ENCODE results near the gene ZSCAN4. TPM values are rescaled to one million over a fixed set of nuclear protein-coding genes. Genes with fewer than 3 reads are reported as not detected.

The ZSCAN4 gene
- total RNA-seq, 6 donors from 2014 or later: 0.17 to 0.49 TPM; not detected in 4

DNA sequence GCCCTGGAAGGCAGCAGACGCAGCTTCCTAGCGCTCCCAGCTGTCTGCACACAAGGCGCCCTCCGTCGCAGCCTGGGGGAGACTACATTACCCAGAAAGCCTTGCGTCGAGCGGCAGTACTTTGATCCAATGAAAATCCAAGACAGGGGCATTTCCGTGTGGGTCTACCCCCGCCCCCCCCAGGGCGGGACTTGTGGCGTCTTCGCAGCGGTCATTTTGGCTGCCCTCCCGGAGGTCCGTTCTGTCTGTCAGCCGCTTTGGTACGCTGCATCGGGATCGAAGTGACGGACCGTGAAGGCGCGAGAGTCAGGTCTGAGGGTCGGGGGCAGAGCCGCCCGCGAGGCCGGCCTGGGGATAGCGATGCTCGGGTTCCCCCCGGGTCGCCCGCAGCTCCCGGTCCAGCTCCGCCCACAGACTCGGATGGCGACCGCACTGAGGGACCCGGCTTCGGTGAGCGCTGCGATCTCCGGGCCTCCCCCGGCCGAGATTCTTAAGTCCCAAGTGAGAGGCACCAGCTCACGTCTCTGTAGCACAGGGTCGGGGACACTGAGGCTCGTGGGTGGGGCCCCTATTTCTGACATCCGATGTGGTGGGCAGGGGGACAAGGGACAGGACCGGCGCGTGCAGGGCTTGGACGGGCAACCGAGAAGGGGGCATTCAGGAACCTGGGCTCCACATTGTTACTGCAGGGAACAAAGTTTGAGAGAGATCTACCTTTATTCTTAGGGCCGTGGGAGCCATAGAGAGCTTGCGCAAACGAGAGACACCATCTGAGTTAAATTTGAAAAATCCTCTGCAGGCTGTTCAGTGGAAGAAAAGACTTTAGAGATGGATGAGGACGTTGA is 35.5 kb upstream of the ZSCAN4 start, which contains the start of gene ZNF211:
Gene ZNF211 (plus strand): TSS at position 182 of the 845 bp plus-strand sequence. CDS start 179 bp downstream, at position 361.
- peak within 1 kb of the TSS; percentile 66 to 88 (median 81) for H3K27ac ChIP-seq
- peaks cover 13 to 39% (median 25%) of the 10 kb centered on the region in 4 donors for H3K36me3 ChIP-seq

DNA sequence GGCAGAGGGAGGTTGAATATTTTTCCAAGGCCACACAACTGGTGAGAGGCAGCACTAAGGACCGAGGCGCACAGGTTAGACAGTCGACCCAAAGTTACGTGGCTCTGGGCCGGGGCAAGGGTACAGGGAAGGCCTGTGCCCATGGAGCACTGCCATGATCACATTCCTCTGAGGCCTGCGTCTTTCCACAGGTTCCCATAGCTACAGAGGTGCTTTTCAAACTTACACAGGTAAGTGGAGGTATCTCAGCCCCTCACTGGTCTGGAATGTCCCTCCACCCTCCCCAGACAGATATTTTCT is 35.0 kb upstream of the ZSCAN4 start:
- Histone ChIP-seq H3K27ac (peak overlapping the region in 1 of 4 donors; percentile 84), H3K27me3 (no peaks in the 10 kb centered on the region), H3K9me3 (peaks cover 24 to 41% (median 27%) of the 10 kb centered on the region in 4 donors), H3K4me1 (peaks cover 7 to 18% (median 10%) of the 10 kb centered on the region in 4 donors), H3K4me3 (peak overlapping the region; percentile 66 to 80 (median 76)), H3K36me3 (peaks cover 13 to 45% (median 28%) of the 10 kb centered on the region in 4 donors)
- ATAC-seq (ENCODE audit: low FRiP score in 2 of 2) (no peak), DNase-seq (peak in 1 of 2 donors; percentile 4)
- TF ChIP-seq EP300 (IDR thresholded peaks at IDR 0.05) (no peak), POLR2A (IDR thresholded peaks at IDR 0.05) (no peak), POLR2AphosphoS5 (IDR thresholded peaks at IDR 0.05) (no peak)
- TF ChIP-seq, protein P1, sequence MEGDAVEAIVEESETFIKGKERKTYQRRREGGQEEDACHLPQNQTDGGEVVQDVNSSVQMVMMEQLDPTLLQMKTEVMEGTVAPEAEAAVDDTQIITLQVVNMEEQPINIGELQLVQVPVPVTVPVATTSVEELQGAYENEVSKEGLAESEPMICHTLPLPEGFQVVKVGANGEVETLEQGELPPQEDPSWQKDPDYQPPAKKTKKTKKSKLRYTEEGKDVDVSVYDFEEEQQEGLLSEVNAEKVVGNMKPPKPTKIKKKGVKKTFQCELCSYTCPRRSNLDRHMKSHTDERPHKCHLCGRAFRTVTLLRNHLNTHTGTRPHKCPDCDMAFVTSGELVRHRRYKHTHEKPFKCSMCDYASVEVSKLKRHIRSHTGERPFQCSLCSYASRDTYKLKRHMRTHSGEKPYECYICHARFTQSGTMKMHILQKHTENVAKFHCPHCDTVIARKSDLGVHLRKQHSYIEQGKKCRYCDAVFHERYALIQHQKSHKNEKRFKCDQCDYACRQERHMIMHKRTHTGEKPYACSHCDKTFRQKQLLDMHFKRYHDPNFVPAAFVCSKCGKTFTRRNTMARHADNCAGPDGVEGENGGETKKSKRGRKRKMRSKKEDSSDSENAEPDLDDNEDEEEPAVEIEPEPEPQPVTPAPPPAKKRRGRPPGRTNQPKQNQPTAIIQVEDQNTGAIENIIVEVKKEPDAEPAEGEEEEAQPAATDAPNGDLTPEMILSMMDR (IDR thresholded peaks at IDR 0.05): no peak
- WGBS, 2 donors: 46 to 52% methylated on average over 5 to 6 of the region's 6 CpGs

More for the DNA sequence above, 35.5 kb upstream of the ZSCAN4 start, which contains the start of gene ZNF211:
- TF ChIP-seq, protein P1 (IDR thresholded peaks at IDR 0.05): no peak
- TF ChIP-seq POLR2AphosphoS5 (IDR thresholded peaks at IDR 0.05): peak; percentile 52 to 78
- H3K9me3 ChIP-seq: peaks cover 19 to 40% (median 25%) of the 10 kb centered on the region in 4 donors
- peak; percentile 99 to 100 for ATAC-seq (ENCODE audit: low FRiP score in 2 of 2)
- peaks cover 7 to 18% (median 10%) of the 10 kb centered on the region in 4 donors for H3K4me1 ChIP-seq
- H3K27me3 ChIP-seq: no peaks in the 10 kb centered on the region
- DNase-seq: peak; percentile 87 to 89
- H3K4me3 ChIP-seq: peak within 1 kb of the TSS; percentile 66 to 80 (median 76)
- 1 to 5% methylated on average over 4 to 38 of the region's 59 CpGs for WGBS, 2 donors

DNA sequence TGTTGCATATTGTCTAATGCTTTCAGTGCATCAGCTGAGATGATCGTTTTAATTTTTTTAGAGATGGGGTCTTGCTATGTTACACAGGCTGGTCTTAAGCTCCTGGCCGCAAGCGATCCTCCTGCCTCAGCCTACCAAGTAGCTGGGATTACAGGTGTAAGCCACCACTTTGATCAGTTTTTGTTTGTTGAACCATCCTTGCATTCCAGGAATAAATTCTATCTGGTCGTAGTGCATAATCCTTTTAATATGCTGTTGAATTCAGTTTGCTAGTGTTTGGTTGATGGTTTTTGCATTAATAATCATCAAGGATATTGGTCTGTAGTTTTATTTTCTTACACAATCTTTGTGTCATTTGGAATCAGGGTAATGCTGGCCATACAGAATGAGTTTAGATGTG is 31.4 kb upstream of the ZSCAN4 start:
- ATAC-seq (ENCODE audit: low FRiP score in 2 of 2): no peak
- Histone ChIP-seq H3K4me1 (peaks cover 7 to 18% (median 9%) of the 10 kb centered on the region in 4 donors), H3K9me3 (peaks cover 60 to 70% (median 61%) of the 10 kb centered on the region in 4 donors), H3K4me3 (no peak overlapping the region), H3K27ac (no peak overlapping the region), H3K36me3 (peaks cover 35 to 81% (median 60%) of the 10 kb centered on the region in 4 donors), H3K27me3 (no peaks in the 10 kb centered on the region)
- TF ChIP-seq, protein P1 (IDR thresholded peaks at IDR 0.05): no peak
- TF ChIP-seq EP300 (IDR thresholded peaks at IDR 0.05) (no peak), POLR2A (IDR thresholded peaks at IDR 0.05) (no peak), POLR2AphosphoS5 (IDR thresholded peaks at IDR 0.05) (no peak)
- WGBS, 2 donors: 87 to 94% methylated on average over 4 of the region's 4 CpGs
- no peak for DNase-seq

DNA sequence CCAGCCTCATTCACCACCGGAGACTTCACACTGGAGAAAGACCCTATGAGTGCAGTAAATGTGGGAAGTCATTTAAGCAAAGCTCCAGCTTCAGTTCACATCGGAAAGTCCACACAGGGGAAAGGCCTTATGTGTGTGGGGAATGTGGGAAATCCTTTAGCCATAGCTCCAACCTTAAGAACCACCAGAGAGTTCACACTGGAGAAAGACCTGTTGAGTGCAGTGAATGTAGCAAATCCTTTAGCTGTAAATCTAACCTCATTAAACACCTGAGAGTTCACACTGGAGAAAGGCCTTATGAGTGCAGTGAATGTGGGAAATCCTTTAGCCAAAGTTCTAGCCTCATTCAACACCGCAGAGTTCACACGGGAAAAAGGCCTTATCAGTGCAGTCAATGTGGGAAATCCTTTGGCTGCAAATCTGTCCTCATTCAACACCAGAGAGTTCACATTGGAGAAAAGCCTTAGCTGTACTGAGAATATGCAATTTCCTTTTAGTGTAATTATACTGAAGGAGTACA is 27.0 kb upstream of the ZSCAN4 start:
- DNase-seq (no peak), ATAC-seq (ENCODE audit: low FRiP score in 2 of 2) (no peak)
- H3K4me3 ChIP-seq: no peak overlapping the region
- WGBS, 2 donors: 94 to 96% methylated on average over 4 of the region's 4 CpGs
- H3K27ac ChIP-seq: no peak overlapping the region
- no peaks in the 10 kb centered on the region for H3K4me1 ChIP-seq
- H3K9me3 ChIP-seq: peaks cover 67 to 76% (median 70%) of the 10 kb centered on the region in 4 donors
- TF ChIP-seq POLR2AphosphoS5 (IDR thresholded peaks at IDR 0.05) (no peak), EP300 (IDR thresholded peaks at IDR 0.05) (no peak), POLR2A (IDR thresholded peaks at IDR 0.05) (no peak)
- TF ChIP-seq, protein P1 (IDR thresholded peaks at IDR 0.05): no peak
- no peaks in the 10 kb centered on the region for H3K27me3 ChIP-seq
- H3K36me3 ChIP-seq: peaks cover 22 to 69% (median 46%) of the 10 kb centered on the region in 4 donors

All from upper lobe of left lung (tissue), 6 donors.